Activated naive CD4-positive, alpha-beta T cell treated with anti-CD3 and anti-CD28 coated beads, Interleukin-2, amount 50 U/mL, for 24 hours (primary cell): ENCODE results near the gene GOSR1.
"Not testable (repeated sequence)": the region's sequence is repeated elsewhere in the genome, so short reads cannot be mapped to it uniquely, and the experiment has no call there.

Experiments used
- H3K27ac Mint-ChIP-seq: one replicate; pipeline ENCODE4 v1.8.0; 2021; ENCODE audit warnings: mild to moderate bottlenecking, mixed read lengths
- H3K27me3 Mint-ChIP-seq: one replicate; pipeline ENCODE4 v1.8.0; 2021; ENCODE audit warnings: mixed read lengths
- H3K36me3 Mint-ChIP-seq: one replicate; pipeline ENCODE4 v1.8.0; 2021; ENCODE audit warnings: mixed read lengths
- H3K4me1 Mint-ChIP-seq: one replicate; pipeline ENCODE4 v1.8.0; 2021; ENCODE audit warnings: mixed read lengths
- H3K4me3 Mint-ChIP-seq: one replicate; pipeline ENCODE4 v1.8.0; 2021; ENCODE audit warnings: mild to moderate bottlenecking, mixed read lengths
- H3K9me3 Mint-ChIP-seq: one replicate; pipeline ENCODE4 v1.8.0; 2021; ENCODE audit warnings: mixed read lengths

The GOSR1 gene

DNA sequence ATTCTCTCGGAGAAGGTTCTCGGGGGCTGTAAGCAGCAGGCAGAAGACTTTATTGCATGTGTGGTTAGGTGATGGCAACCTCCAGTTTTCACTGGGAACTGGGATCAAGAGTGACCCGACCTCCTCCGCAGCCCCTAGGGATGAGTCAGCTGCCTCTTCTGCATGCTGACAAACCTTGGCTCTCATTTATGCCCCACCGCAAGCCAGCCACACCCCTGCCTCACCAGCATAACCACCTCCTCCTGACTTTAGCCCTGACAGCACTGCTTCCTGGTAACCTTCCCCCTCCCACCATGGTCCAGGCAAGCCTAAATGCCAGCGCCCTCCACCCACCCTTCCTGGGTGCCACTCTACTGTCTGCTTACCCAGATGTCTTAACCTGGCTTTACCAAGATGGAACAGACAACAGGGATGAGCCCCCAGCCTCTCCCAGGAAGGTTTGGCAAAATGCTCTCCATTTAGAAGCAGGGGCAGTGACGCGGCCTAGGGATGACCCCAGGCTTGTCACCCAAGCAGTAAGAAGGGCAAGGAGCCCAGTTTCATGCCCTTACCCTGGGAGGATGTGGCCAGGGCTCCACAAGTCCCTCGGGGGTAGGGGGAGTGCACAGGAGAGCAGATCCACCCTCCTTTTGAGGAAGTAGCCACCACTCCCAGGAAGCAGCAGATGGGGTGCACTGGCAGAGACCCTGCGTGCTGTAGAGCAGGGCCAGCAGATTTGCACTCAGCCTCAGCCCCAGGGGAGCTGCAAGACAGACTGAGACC is 73.5 kb downstream of the GOSR1 start:
- H3K4me3 Mint-ChIP-seq = no peak overlapping the region
- no peaks in the 10 kb centered on the region for H3K9me3 Mint-ChIP-seq
- no peaks in the 10 kb centered on the region for H3K4me1 Mint-ChIP-seq
- H3K36me3 Mint-ChIP-seq = peaks cover 6% of the 10 kb centered on the region
- H3K27me3 Mint-ChIP-seq = no peaks in the 10 kb centered on the region
- H3K27ac Mint-ChIP-seq = no peak overlapping the region

DNA sequence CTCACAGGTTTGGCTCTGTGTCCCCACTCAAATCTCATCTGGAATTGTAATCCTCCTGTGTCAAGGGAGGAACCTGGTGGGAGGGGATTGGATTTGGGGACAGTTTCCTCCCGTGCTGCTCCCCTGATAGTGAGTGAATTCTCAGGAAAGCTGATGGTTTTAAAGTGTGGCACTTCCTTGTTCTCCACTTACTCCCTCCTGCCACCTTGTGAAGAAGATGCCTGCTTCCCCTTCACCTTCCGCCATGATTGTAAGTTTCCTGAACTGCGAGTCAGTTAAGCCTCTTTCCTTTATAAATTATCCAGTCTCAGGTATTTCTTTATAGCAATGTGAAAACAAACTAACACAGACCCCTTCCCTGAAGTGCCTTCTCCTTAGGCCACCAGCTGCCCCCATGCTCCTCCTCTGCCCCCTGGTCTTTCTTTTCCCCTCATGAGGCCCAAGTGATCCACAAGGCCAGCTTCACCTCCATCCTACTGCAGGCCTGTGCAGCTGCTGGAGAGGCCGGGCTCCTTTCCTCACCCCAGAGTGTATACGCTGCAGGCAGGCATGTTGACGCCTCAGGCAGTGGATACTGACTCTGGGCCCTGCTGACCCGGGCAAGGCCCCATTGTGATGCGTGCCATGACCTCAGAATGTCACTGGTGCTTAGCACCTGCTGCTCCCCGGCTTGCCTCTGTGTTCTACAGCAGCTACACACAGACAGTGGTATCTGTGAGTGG is 74.2 kb downstream of the GOSR1 start:
- H3K36me3 Mint-ChIP-seq, H3K27ac Mint-ChIP-seq, H3K4me3 Mint-ChIP-seq, H3K4me1 Mint-ChIP-seq, H3K27me3 Mint-ChIP-seq, H3K9me3 Mint-ChIP-seq: not testable (repeated sequence)

DNA sequence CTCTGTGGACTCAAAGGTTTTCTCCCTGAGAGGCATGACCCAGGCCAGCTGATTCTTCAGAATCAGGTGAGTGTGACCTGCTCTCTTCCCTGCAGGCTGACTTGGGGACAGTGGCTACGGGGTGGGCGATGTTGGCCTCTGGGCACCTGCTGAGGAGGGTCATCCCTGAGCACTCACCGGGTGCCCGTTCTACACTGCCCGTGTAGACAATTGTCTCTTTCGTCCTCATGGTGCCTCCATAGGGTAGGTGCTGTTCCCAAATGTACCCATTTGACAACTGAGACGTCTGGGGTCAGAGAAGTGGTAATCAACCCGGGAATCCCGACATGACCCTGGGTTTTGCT is 74.8 kb downstream of the GOSR1 start:
- Mint-ChIP-seq H3K27ac (no peak overlapping the region), H3K36me3 (peaks cover 6% of the 10 kb centered on the region), H3K4me3 (no peak overlapping the region), H3K27me3 (no peaks in the 10 kb centered on the region), H3K4me1 (no peaks in the 10 kb centered on the region), H3K9me3 (no peaks in the 10 kb centered on the region)

GRCh38 chr17:30552994-30553566 is 75.9 kb downstream of the GOSR1 start:
- no peak overlapping the region for H3K4me3 Mint-ChIP-seq
- peaks cover 4% of the 10 kb centered on the region for H3K4me1 Mint-ChIP-seq
- no peaks in the 10 kb centered on the region for H3K9me3 Mint-ChIP-seq
- H3K27ac Mint-ChIP-seq = no peak overlapping the region
- peaks cover 6% of the 10 kb centered on the region for H3K36me3 Mint-ChIP-seq
- H3K27me3 Mint-ChIP-seq = no peaks in the 10 kb centered on the region

DNA sequence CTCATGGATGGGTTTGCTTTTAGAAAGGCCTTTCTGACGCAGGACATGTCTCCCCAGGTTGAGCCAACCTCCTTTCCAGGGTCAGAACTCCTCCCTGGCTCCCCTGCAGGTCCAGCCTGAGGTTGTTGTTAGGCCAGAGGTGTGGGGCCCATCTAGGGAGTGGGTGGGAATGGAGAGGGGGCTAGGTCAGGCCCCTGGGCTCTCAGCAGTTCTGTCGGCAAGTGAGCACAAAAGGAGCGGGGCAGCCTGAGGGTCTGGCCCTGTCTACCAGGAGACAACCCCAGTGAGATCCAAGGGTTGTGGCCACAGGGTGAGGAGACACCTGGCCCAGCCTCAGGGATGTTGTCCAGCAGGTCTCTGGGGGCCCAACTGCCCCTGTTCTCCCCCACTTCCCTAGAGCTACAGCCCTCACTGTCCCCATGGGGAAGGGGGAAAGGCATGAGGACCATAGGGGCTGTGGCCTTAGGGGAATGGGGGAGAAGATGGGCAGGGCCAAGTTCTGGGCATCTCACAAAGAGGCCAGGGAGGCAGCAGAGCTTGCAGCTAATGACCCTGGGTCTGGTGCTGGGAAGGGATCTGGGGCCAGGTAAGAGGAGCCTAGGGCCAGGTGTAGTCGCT is 76.7 kb downstream of the GOSR1 start:
- H3K9me3 Mint-ChIP-seq, H3K27ac Mint-ChIP-seq, H3K4me1 Mint-ChIP-seq, H3K36me3 Mint-ChIP-seq, H3K27me3 Mint-ChIP-seq, H3K4me3 Mint-ChIP-seq: not testable (repeated sequence)

- no peaks in the 10 kb centered on the region for H3K36me3 Mint-ChIP-seq
- no peaks in the 10 kb centered on the region for H3K27me3 Mint-ChIP-seq
- H3K27ac Mint-ChIP-seq = no peak overlapping the region
- no peaks in the 10 kb centered on the region for H3K9me3 Mint-ChIP-seq
- H3K4me3 Mint-ChIP-seq = no peak overlapping the region
- peaks cover 4% of the 10 kb centered on the region for H3K4me1 Mint-ChIP-seq
Measured at GRCh38 chr17:30554839-30555751, 77.9 kb downstream of the GOSR1 start.

DNA sequence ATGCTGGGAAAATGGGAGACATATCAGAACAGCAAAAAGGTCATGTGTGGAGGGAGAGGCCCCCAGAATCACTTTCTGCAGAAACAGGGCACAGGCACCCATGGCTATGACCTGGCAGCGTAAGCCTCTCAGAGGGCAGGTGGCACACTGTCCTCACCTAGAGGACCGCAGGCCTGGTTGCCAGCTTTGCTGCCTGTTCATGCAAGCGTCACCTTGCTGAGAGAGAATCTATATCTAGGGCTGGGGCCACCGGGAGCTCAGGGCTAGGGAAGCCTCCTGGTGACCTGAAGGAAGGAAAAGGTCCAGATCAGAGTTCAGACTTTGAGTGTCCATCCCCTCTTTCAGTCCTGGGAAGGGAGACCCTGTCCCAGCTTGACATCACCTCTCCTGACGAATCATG is 78.7 kb downstream of the GOSR1 start:
- Mint-ChIP-seq H3K27me3 (no peaks in the 10 kb centered on the region), H3K4me1 (peaks cover 4% of the 10 kb centered on the region), H3K9me3 (no peaks in the 10 kb centered on the region), H3K4me3 (no peak overlapping the region), H3K27ac (no peak overlapping the region), H3K36me3 (no peaks in the 10 kb centered on the region)

GRCh38 chr17:30556374-30557332 is 79.4 kb downstream of the GOSR1 start:
- Mint-ChIP-seq H3K27me3 (no peaks in the 10 kb centered on the region), H3K9me3 (no peaks in the 10 kb centered on the region), H3K4me1 (peaks cover 4% of the 10 kb centered on the region), H3K4me3 (no peak overlapping the region), H3K27ac (no peak overlapping the region), H3K36me3 (no peaks in the 10 kb centered on the region)

DNA sequence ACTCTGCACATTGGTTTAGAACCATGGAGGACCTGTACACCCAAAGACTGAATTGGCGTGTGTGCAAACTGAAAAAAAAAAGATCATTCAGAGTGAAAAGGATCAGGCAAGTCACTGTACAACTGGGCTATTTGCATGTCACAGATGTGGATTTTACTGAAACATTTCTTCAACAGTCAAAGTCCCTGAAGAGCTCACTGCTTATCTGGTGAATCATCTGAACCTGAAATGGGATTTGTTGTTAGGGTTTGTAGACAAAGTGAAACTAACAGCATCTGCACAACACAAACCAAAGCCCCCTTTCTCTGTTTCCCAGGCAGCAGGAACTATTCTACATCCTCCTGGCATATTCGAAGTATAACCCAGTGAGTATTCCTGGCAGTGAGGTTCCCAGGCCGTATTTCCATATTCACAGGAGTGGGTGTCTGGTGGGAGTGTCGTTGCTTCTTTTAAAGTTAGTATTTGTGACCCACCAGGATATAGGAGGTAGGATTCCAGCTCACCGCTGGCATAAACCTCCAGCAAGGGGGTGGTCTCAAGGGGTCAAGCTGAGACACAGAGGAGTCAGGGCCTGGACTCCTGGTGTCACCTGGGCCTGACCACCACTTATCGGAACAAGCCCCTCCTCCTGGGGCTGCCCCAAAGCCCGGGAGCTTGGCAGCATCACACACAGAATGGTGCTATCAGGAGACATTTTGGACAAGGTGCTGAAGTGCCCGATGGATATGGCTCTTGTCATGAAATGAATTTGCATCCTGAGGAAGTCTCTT is 80.9 kb downstream of the GOSR1 start:
- Mint-ChIP-seq H3K27me3 (no peaks in the 10 kb centered on the region), H3K27ac (no peak overlapping the region), H3K4me3 (no peak overlapping the region), H3K4me1 (peaks cover 4% of the 10 kb centered on the region), H3K9me3 (no peaks in the 10 kb centered on the region), H3K36me3 (no peaks in the 10 kb centered on the region)

DNA sequence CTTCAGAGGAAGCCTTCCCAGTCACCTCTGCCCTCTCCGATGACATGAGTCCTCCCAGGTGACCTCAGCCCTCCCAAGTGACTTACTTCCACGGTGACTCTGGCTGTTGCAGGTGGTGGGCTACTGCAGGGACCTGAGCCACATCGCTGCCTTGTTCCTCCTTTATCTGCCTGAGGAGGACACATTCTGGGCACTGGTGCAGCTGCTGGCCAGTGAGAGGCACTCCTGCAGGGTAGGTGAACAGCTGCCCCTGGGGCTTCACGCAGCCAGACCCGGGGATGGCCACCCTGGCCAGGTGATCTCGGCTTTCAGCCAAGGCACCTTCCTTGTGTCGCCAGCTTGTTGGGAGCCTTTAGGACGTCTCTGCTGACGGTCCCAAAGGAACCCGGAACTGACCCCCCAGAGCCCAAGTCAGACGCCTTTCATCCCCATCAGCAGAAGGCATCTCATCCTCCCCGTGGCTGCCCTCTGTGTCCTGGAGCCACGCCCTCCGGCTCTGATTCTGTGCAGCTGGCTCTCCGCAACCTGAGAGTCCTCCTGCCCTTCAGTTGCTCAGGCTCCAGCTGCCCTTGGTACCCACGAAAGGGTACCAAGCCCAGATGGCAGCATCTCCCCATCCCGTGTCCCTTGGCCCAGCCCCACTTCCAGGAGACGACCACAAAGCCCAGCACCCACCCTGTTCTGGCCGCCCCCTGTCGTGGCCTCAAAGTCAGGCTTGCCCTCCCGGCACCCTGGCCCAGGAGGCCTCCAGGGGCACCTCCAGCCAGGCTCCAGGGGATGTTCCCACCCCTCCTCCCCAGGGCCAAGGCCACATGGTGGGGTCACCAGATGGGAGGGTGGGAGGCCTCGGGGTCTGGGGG is 81.7 kb downstream of the GOSR1 start:
- Mint-ChIP-seq H3K27me3 (no peaks in the 10 kb centered on the region), H3K4me3 (no peak overlapping the region), H3K36me3 (no peaks in the 10 kb centered on the region), H3K4me1 (peaks cover 4% of the 10 kb centered on the region), H3K9me3 (no peaks in the 10 kb centered on the region), H3K27ac (no peak overlapping the region)

- Mint-ChIP-seq H3K4me3 (no peak overlapping the region), H3K9me3 (no peaks in the 10 kb centered on the region), H3K27me3 (no peaks in the 10 kb centered on the region), H3K27ac (no peak overlapping the region), H3K36me3 (no peaks in the 10 kb centered on the region), H3K4me1 (peaks cover 4% of the 10 kb centered on the region)
Measured at GRCh38 chr17:30559656-30560055, 82.4 kb downstream of the GOSR1 start.

DNA sequence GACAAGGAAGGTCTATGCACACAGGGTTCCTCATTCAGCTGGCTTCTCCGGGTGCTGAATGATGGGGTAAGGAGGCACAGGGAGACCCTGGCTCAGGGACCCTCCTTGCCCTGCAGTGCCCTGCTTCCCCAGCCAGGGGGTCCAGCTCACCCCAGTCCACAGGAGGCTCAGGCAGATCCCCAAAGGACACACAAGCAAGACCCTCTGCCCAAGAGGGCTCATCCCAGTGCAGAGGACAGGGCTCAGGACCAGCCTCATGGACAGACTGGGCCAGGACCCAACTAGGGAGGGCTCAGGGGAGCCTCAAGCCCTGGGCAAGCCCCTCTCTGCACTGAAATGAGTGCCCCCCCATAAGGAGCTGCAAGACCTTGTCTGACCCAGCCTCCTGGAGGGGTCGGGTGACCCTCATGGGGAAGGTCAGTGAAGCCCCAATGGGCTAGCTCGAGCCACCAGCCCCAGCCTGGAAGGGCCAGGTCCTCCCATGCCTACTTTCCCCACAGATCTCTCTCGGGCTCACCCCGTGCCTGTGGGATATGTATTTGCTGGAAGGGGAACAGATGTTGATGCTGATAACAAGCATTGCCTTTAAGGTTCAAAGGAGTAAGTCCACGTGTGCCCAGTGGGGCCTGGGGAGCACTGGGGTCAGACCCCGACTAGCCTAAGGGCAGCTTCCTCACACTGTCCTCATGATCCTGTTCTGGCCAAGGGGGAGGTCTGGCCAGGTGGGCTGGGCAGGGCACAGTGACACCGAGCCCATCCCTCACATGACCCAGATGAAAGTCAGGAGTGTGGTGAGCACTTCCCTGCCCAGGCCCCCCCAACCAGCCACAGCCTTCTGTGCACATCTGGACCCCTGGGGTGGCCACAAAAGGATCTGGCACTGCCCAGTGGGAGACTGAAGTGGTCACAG is 83.2 kb downstream of the GOSR1 start:
- H3K4me3 Mint-ChIP-seq, H3K27me3 Mint-ChIP-seq, H3K9me3 Mint-ChIP-seq, H3K36me3 Mint-ChIP-seq, H3K4me1 Mint-ChIP-seq: not testable (repeated sequence)
- H3K27ac Mint-ChIP-seq = peak overlapping the region; percentile 59
